Suprapubic skin (tissue), 4 donors: Measurements from ENCODE around the gene ACAD10.

Experiments used
- EP300 ChIP-seq: sonication (generic); formaldehyde crosslinking; IDR thresholded peaks from one replicate; pipeline ENCODE4 v1.6.1; 2017; ENCODE audit warnings: antibody characterized with exemption
- POLR2A ChIP-seq, 2 donors: fragments of 450-650 bp; IDR thresholded peaks; one replicate each; pipeline ENCODE4 v1.6.1; 2017; ENCODE audit warnings: antibody characterized with exemption in 2 of 2, mild to moderate bottlenecking in 2 of 2, moderate library complexity in 2 of 2
- POLR2AphosphoS5 ChIP-seq, 3 donors: sonication (generic); formaldehyde crosslinking; IDR thresholded peaks; one replicate each; pipeline ENCODE4 v1.6.1; 2017; ENCODE audit warnings: antibody characterized with exemption in 3 of 3
- TF ChIP-seq, protein P1 (sequence below), 2 donors: fragments of 200-600 bp in 1 of 2; fragments of 450-650 bp in 1 of 2; sonication (generic) in 1 of 2; IDR thresholded peaks; one replicate each; pipeline ENCODE4 v1.5.1; 2016 to 2019; ENCODE audit warnings: antibody characterized with exemption in 2 of 2, mild to moderate bottlenecking in 1 of 2, moderate library complexity in 1 of 2

DNA sequence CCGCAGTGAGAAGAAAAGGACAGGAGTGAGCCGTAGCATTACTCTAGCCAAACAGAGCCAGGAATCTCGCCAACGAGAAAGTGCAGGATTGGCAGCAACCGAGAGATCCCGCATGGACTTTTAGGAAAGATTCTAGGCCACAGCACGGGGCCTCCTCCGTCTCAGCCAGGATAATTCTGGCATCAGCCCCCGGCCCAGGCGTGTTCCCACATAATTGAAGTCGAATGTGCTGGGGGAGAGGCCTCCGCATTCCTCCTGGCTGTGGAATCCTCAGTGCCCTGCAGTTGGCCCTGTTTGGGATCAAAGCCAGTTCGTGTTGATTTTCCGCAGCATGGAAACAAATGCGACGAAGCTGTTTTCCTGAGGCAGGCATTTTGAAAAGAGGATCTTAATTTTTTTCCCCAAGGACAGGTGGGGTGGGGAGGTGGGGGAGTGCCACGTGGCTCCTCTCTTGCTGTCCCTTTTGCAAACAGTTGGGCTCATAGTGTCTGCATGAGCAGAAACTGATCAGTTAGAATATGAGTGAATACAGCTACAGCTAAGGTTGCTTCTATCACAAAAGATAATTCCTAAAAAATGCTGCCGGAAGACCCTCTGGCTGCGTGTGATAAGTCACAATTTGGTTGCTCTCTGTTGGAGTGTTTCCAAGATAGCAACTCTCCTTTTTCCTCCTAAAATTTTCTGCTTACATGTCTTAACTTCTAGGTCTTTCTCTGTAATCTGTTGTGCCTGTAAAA lies 49.5 kb upstream of the ACAD10 start:
- TF ChIP-seq, protein P1, sequence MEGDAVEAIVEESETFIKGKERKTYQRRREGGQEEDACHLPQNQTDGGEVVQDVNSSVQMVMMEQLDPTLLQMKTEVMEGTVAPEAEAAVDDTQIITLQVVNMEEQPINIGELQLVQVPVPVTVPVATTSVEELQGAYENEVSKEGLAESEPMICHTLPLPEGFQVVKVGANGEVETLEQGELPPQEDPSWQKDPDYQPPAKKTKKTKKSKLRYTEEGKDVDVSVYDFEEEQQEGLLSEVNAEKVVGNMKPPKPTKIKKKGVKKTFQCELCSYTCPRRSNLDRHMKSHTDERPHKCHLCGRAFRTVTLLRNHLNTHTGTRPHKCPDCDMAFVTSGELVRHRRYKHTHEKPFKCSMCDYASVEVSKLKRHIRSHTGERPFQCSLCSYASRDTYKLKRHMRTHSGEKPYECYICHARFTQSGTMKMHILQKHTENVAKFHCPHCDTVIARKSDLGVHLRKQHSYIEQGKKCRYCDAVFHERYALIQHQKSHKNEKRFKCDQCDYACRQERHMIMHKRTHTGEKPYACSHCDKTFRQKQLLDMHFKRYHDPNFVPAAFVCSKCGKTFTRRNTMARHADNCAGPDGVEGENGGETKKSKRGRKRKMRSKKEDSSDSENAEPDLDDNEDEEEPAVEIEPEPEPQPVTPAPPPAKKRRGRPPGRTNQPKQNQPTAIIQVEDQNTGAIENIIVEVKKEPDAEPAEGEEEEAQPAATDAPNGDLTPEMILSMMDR (IDR thresholded peaks at IDR 0.05), result no peak
- TF ChIP-seq EP300 (no peak), POLR2A (IDR thresholded peaks at IDR 0.05) (no peak), POLR2AphosphoS5 (IDR thresholded peaks at IDR 0.05) (peak in 1 of 3 donors; percentile 14)
